Heart left ventricle (tissue), 13 donors: ENCODE measurements around the gene ARPP21.

Experiments used
- POLR2A ChIP-seq, 2 donors: fragments of 450-650 bp; IDR thresholded peaks; one replicate each; pipeline ENCODE4 v1.6.1; 2017; ENCODE audit warnings: antibody characterized with exemption in 2 of 2, mild to moderate bottlenecking in 2 of 2, moderate library complexity in 2 of 2
- TF ChIP-seq, protein P1 (sequence below), 12 donors: fragments of 200-600 bp; sonication (generic) in 4 of 12; IDR thresholded peaks; one replicate each; pipeline versions ENCODE4 v1.5.0 to v1.8.0; 2018 to 2022; ENCODE audit warnings: antibody characterized with exemption in 12 of 12, mild to moderate bottlenecking in 5 of 12
- donor health status: ischemic (EF 13 %, LVEDD 7.1; RV severe dilation, severe dysfunction).
- donor health status: DM: no; HTN: yes; CAD: no.
- donor health status: DM: no; HTN: no; CAD: no.
- donor health status: ischemic (EF 25% LVEDD 6.9; RV normal size, moderate dysfunction).
- donor health status: ischemic (EF 25% LVEDD 5.7; RV mildly dilated, moderate dysfunction).
- donor health status: ischemic (EF 35%, LVEDD 5.7; RV mildly dilated, moderate dysfunction).
- donor health status: nonischemic (EF 11% LVEDD 7.7; RV severe dilation, severe dysfunction).
- donor health status: DM: yes; HTN: yes; CAD: no.
- donor health status: PGD.
- donor health status: ischemic (EF 29% LVEDD 5.4; RV normal size, mild dysfunction).
- donor health status: nonischemic (EF 23%, LVEDD 6.1; RV moderate dilation, normal function).

DNA sequence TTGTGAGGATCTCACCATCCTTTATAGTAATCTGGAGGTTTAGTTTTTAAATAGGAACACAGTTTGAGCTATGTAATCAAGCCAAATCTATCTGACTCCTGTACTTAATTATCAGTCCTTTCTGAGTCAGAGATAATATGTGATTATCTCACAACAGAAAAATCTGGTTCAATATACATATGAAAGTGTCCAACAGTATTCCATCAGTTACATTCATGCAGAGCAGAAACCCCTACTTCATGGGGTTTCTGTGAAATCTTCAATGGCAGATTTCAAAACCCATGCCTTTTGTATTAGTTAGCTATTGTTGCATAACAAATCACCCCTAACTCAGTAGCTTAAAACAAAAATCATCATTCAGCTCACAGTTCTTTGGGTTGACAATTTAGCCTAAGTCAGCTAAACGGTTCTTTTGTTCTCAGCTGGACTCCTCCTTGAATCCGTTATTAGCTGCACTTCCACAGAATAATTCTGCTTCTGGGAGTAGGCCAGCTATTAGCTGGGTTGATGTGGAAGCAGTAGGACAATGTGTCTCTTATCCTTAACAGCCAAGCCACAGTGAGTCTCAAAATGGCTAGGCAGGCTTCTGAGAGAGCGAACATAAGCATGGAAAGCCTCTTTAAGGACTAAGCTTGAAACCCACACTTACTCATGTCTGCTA, 42.9 kb upstream of the ARPP21 start:
- no peak for TF ChIP-seq POLR2A (IDR thresholded peaks at IDR 0.05)
- TF ChIP-seq, protein P1, sequence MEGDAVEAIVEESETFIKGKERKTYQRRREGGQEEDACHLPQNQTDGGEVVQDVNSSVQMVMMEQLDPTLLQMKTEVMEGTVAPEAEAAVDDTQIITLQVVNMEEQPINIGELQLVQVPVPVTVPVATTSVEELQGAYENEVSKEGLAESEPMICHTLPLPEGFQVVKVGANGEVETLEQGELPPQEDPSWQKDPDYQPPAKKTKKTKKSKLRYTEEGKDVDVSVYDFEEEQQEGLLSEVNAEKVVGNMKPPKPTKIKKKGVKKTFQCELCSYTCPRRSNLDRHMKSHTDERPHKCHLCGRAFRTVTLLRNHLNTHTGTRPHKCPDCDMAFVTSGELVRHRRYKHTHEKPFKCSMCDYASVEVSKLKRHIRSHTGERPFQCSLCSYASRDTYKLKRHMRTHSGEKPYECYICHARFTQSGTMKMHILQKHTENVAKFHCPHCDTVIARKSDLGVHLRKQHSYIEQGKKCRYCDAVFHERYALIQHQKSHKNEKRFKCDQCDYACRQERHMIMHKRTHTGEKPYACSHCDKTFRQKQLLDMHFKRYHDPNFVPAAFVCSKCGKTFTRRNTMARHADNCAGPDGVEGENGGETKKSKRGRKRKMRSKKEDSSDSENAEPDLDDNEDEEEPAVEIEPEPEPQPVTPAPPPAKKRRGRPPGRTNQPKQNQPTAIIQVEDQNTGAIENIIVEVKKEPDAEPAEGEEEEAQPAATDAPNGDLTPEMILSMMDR (IDR thresholded peaks at IDR 0.05): no peak
